Measurements from ENCODE around the gene TTLL11.

DNA sequence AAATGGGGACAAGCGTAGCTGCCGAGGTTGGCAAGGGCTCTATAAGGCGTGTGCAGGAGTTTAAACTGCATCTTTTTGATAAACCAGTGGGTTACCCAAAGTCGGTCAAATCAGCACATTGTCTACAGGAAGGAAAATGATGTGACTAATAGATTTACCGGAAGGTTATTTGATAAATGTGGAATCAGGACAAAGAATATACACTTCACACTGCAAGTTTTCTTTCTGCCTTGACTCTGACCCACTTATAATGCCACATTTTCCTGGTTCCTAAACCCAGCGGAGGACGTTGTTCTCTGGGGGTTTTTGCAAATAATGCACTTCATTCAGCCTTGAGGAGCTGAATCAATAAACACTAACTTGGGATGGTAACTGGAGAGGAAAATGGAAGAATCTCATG, 76.8 kb downstream of the TTLL11 start:
- TF ChIP-seq, protein P1, sequence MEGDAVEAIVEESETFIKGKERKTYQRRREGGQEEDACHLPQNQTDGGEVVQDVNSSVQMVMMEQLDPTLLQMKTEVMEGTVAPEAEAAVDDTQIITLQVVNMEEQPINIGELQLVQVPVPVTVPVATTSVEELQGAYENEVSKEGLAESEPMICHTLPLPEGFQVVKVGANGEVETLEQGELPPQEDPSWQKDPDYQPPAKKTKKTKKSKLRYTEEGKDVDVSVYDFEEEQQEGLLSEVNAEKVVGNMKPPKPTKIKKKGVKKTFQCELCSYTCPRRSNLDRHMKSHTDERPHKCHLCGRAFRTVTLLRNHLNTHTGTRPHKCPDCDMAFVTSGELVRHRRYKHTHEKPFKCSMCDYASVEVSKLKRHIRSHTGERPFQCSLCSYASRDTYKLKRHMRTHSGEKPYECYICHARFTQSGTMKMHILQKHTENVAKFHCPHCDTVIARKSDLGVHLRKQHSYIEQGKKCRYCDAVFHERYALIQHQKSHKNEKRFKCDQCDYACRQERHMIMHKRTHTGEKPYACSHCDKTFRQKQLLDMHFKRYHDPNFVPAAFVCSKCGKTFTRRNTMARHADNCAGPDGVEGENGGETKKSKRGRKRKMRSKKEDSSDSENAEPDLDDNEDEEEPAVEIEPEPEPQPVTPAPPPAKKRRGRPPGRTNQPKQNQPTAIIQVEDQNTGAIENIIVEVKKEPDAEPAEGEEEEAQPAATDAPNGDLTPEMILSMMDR (conservative IDR thresholded peaks at IDR 0.05; ENCODE audit: low read length) = no peak
- no peak for TF ChIP-seq EZH2phosphoT487 (IDR thresholded peaks at IDR 0.05; ENCODE audit: borderline replicate concordance)

Data from Loucy (cell line).